Stimulated activated CD8-positive, alpha-beta memory T cell treated with anti-CD3 and anti-CD28 coated beads, Interleukin-15, amount 100 ng/mL, for 24 hours (primary cell): ENCODE measurements around the gene FPR2.
"Not testable (repeated sequence)": the region's sequence is repeated elsewhere in the genome, so short reads cannot be mapped to it uniquely, and the experiment has no call there.

Experiments used
- DNase-seq: peaks from one replicate; pipeline ENCODE4 v3.0.0-alpha.2; 2020; ENCODE audit warnings: low read depth

The FPR2 gene, protein sequence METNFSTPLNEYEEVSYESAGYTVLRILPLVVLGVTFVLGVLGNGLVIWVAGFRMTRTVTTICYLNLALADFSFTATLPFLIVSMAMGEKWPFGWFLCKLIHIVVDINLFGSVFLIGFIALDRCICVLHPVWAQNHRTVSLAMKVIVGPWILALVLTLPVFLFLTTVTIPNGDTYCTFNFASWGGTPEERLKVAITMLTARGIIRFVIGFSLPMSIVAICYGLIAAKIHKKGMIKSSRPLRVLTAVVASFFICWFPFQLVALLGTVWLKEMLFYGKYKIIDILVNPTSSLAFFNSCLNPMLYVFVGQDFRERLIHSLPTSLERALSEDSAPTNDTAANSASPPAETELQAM

DNA sequence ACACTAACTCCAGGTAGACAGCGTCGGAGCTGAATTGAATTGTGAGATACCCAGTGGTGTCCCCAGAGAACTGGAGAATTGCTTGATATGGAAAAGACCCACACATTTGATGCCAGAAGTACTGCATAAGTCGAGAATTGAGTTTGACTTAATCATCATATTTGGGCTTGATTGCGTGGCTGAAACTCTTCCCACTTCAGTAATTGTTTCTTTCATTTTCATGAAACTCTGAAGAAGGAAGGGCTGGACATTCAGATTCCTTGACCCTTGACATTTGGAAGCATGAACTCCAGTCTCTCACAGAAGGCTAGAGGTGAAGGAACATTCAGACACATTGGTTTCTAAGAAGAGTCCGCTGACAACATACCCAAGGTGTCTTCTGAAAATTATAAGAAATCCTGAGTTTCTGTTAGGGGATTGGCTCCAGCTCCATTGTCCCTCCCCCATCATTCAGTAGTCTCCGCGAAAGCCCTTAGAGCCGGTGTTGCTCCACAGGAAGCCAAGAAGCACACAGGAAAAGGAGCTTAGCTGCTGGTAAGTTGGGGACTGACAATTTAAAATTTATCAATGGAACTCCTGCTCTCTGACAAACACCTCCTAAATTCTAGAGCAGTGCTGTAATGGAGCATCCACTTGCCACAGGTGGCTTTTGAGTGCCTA, at the start of gene FPR2:
FPR2 (plus strand) TSS at position 484 of the 660 bp plus-strand sequence. CDS start 7,479 bp downstream, outside the sequence.
- no peak for DNase-seq

DNA sequence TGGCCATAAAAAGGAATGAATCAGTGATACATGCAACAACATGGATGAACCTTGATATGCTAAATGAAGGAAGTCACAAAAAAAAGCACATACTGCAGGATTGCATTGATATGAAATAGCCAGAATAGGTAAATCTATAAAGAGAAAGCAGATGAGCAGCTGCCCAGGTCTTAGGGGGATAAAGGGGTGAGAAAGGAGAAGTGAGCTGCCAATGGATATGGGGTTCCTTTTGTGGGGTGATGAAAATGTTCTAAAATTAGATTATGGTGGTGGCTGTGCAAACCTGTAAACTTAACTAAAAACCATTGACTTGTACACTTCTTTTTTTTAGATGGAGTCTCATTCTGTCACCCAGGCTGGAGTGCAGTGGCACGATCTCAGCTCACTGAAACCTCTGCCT, 49.3 kb upstream of the FPR2 start:
- no peak for DNase-seq

DNA sequence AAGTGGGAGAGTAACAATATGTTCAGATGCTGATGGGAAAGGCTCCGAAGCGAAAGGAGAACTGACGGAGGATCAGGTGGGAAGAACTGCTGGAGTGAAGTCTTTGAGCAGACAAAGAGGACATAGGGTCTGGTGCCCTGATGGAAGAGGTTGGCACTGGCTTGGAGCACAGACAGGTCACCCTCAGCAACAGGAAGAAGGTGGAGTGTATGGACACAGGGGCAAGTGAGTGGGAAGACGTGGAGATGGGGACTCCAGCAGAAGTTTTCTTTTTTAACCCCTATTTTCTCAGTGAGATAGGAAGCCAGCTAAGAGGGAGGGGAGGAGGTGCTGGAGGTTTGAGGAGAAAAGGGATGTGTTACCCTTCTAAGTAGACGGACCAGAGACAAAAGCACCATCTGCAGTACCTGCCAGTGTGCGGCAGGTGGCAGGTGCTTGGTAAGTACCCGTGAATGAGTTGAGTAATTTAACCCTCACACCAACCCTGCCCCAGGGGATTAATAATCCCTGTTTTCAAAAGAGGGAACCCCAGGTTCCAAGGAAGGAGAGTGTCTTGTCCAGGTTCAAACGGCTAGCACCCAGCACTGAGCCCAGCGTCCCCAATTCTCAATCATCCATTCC, 48.4 kb upstream of the FPR2 start:
- DNase-seq: no peak

DNA sequence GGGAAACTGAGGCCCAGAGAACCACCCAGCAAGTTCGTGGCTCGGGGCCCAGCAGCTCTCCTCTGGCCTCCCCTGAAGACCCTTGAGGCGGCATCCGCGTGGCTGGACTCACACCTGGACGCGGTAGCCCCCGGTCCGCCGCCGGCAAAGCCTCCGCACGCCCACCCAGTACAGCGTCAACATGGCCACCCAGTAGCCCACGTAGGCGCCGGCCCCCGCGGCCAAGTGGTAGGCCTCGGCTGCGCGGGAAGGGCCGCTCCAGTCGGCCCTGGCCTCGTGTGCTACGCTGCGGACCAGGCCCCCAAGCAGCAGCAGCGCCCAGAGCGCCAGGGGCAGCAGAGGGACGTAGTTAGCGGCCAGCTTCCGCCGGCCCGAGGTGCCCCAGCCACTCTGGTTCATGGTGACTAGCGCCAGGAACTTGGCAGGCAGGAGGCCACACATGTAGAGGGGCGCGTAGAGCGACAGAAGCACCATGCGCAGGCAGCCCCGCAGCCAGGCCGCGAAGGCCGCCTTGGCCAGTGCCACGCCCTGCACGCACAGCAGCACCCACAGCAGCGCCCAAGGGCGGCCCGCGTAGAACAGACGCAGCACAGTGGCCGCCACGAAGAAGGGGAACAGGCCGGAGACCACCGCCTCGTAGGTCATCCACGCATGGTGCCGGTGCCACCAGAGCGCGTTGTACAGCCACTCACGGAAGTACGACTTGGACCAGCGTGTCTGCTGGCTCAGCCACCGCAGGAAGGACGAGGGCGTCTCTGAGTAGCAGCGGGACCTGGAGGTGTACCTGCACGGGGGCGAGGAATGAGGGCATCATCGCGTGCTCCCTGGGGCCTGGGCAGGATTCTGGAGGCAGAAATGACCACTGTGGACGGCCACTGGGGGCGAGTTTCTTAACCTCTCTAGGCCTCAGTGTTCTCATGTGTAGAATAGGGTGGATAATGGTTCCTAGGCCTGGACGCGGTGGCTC, 47.4 kb upstream of the FPR2 start:
- no peak for DNase-seq

DNA sequence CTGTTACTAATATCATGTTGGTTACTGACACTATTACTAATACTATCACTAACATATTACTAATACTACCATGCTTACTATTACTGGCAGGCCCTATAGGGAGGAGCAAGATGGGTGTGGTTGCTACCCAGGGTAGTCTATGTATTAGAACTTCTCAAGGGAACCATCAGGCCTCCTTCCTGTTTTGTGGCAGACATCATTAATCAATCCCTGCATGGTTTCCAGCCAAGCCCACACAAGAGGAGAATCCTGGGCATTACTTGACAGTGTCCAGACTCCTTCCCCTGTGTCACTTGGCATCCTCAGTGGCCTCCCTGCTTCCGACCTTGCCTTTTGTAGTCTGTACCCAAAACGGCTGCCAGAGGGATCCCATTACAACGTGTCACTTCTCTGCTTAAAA, 46.1 kb upstream of the FPR2 start:
- no peak for DNase-seq

DNA sequence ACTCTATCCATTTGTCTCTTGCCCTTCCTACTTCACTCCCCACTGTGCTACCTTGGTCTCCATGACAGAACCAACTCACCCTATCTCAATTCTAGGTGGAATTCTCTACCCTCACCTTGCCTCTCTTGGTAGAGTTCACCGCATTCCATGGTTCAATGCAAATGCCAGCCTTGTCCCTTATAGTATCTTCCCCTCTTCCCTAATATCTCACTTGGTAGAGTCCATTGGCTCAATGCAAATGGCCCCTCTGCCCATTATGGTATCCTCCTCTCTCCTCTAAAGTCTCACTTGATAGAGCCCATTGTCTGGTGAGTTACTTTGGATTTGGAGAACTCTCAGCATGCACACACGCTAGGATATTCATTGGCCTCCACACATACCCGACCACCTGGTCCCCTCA, 45.1 kb upstream of the FPR2 start:
- DNase-seq: no peak

DNA sequence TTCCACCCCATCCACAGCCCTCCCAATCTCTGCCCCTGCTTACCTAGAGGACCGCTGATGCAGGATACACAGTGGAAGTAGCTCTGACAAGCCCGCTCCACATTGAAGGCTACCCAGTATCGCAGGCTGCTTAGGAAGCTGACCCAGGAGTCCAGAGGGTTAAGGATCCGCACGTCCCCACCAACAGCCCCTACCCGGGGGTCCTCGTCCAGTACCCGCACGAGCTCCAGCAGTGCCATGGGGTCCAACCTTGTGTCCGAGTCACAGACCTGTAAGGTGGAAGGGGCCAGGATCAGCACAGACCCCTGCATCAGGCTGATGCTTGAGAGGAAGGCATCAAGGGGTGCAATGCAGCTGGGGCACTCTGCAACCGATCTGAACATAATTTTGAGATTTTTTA, 44.1 kb upstream of the FPR2 start:
- DNase-seq: no peak

DNA sequence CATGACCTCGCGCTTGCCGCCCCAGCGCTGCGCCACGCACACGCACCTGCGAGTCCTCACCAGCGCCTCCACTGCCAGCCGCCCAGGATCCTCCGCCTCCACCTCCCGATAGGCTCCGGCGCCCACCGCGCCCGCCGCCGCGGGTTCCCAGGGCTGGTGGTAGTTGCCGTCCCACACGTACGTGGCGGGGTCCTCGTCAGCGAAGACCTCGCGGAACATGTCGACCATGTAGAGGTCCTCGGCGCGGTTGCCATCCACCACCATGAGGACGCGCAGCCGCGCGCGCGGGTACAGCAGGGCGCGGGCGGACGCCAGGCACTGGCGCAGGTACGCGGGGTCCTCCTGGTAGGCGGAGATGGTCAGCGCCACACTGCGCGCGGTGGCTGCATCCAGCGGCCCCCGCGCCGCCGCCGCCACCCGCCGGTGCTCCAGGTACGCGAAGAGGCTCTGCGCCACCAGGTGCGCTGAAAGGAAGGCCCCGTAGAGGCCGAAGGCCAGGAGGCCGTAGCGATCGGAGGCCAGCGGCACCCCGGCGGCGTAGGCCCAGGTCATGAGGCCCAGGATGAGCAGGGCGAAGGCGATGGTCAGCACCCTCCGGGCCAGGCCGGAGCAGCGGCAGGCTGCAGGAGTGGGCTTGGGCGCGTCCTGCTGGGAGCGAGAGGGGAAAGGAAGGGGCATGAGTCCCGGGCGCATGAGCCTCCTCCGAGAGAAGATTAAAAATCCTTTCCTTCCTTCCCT, 41.6 kb upstream of the FPR2 start:
- no peak for DNase-seq

DNA sequence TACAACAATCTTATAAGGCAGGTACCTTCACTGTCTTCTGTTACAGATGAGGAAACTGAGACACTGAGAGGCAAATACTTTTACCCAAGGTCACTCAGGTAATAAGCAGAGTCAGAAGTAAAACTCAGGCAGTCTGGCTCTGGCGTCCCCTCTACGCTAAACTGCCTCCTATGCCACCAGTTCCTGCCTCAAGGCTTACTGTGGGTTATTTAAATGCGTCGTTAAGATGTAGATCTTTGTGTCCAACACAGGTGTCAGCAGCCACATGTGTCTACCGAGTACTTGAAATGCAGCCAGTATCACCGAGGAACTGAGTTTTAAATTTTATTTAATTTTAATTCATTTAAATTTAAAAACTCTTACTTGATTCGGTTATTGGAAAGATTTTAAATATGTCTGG, 39.1 kb upstream of the FPR2 start:
- DNase-seq: no peak

DNA sequence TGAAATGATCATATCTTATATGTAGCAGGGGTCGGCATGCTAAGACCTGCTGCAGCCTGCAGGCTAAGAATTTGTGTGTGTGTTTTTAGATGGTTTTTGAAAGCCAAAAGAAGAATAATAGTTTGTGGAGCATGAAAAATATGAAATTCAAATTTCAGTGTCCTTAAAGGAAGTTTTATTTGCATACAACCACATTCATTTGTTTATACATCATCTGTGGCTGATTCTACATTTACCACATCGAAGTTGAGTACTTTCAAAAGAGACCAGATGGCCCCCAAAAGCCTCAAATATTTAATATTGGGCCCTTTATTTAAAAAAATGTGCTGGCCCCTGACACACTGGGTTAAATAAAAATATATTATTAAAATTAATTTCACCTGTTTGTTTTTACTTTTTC, 38.5 kb upstream of the FPR2 start:
- DNase-seq: no peak

DNA sequence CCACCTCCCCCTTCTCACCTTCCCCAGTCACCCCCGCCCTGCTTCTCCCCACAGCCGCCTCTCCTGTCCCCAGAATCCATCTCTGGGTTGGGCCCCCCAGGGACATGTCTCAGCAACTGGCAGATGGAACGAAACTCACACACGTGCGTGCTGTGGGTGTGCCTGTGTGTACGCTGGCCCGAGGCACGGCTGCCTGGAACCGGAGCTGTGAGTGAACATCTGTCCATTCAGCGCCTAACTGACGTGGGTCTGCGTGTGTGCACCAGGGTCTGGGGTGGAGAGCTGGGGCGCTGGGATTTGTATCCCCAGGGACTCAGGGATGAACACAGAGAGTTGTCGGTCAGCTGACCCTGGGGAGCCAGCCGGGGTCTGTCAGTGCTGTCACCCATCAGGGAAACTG, 36.4 kb upstream of the FPR2 start:
- DNase-seq: no peak

DNA sequence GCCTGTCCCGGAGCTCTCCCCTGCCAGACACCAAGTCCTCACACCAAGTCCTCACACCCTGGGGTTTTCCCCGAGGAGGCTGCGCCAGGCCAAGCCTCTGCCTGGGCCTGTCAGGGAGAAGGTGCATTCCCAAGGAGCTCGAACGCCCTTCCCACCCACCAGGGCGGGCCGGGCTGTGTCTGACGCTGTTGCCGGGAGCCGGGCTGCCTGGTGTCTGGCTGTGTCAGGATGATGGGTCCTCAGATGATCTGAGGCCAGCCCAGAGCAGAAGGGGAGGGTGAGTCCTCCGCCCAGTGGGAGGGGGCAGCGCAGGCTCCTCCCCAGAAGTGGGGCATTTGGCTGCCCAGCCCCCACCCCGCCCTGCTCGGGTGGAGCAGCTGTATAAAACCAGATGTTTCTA, 34.9 kb upstream of the FPR2 start:
- no peak for DNase-seq

DNA sequence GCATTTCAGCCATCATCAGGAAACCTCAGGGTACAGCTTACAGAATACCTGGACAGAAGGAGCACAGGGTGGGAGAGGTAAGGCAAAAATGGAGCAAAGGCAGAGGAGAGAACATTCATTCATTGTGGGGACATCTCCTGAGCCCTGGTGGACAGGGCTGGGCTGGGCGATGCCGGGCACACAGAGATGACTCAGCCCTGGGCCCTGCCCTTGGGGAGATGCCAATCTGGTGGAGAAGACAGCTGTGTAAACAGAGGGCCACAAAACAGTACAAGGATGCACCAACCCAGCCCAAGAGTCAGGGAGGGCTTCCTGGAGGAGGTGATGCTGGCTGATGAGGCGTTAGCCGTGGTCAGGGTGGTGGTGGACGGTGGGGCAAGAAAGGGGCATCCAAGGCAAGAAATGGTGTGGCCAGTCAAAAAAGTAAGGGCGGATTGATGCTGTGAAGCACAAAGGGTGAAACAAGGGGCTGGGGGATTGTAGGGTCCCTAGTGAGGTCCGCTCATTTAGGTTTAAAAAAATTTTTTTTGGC, 33.6 kb upstream of the FPR2 start:
- no peak for DNase-seq

DNA sequence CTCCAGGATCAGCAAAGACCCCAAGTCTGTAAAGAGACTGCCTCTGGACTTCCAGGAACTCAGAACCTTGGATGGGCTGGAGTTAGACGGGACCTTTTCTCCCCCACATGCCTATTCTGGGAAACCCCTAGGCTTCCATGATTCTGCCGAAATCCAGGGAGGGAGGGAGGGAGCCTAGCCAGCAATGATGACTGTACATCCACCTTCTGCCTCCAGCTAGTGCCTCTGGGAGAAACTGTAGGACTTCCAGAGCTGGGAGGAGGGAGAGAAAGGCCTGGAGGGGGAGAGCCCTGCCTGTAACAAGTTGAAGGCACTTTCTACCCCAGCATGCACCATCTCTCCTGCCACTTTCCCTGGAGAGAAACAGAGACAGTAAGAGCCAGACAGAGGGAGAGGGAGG, 31.2 kb upstream of the FPR2 start:
- DNase-seq: no peak

DNA sequence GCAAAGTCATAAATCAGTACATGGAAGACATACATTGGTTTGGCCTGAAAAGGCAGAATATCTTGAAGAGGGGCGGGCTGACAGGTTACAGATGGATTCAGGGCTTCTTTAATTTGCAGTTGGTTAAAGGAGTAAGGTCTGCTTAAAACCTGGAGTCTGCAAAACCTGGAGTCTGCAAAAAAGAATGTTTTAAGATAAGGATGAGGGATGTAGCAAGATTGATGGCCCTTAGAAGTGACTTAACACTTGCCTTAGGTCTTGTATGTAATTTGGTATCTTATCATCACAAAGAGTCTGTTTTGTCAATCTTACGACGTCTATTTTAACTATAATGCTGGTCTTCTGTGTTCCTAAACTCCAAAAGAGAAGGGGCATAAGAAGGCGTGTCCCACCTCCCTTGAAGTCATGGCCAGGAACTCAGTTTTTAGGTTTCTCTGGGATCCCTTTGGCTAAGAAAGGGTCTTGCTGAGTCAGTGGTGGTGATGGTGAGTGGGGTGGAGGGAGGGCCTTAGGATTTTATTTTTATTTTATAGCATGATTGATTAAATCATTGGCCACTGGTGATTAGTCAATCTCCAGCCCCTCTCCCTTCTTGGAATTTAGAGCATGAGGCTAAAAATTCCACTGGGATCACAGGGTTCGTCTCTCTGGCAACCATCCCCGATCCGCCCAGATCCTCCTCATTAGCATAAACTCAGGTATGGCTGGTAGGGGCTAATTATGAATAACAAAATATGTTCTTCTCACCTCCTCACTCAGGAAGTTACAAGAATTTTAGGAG, 27.0 kb upstream of the FPR2 start:
- no peak for DNase-seq

DNA sequence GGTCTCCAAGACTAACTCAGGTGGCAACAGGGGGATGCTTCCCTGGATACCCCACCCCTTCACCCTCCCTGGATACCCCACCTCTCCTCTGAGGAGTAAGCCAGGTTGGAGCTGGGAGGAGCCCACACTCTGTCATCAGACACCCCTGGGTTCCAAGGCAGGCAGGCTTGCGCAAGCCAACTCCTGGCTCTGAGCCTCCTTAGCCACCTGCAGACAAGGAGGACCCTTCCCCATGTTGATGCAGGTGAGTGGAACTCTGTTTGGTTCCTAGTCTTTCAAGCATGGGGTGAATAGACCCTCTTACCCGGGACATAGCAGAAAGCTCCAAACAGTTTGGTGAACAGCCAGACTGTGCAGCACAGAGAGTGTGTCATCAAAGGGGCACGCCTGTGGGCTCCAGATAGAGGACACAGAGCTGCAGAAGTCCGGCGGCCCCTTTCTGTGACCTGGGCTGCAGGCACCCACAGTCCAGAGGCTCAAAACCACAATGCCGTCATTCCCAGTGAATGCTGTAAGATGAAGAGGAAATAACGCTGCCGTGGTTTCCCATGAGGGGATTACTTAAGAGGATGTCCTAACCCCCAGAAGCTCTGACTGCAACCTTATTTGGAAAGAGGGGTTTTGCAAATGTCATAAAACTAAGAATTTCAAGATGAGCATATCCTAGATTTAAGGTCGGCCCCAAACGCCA, 25.1 kb upstream of the FPR2 start:
- DNase-seq: no peak

DNA sequence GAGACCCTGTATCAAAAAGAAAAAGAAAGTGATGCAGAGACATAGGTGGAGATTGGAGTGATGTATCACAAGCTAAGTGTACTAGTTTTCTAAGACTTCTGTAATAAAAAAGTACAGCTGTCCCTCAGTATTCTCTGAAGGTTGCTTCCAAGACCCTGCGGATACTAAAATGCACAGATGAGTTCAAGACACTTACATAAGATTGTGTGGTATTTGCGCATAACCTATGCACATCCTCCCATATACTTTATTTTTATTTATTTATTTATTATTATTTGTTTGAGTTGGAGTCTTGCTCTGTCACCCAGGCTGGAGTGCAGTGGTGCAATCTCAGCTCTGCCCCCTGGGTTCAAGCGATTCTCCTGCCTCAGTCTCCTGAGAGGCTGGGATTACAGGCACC, 23.6 kb upstream of the FPR2 start:
- DNase-seq: no peak

DNA sequence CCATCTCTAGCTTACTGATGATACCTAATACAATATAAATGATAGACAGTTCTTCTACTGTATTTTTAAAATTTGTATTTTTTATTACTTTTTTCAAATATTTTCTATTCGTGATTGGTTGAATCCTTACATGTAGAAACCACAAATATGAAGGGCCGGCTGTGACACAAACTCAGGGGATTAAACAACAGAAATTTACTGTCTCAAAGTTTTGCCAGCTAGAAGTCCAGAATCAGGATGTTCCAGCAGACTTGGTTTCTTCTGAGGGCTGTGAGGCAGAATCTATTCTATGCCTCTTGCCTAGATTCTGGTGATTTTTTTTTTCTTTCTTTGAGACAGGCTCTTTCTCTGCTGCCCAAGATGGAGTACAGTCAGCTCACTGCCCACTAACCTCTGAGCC, 23.1 kb upstream of the FPR2 start:
- no peak for DNase-seq

DNA sequence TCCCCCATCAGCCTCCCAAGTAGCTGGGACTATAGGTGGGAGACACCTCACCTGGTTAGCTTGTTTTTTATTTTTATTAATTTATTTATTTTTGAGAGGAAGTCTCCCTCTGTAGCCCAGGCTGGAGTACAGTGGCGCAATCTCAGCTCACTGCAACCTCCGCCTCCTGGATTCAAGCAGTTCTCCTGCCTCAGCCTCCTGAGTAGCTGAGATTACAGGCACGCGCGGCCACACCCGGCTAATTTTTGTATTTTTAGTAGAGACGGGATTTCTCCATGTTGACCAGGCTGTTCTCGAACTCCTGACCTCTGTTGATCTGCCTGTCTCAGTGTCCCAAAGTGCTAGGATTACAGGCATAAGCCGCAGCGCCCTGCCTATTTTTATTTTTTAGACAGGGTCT, 22.5 kb upstream of the FPR2 start:
- DNase-seq: not testable (repeated sequence)
